Measurements from ENCODE around the gene RGMA.

GRCh38 chr15:93049914-93050578 lies 39.0 kb downstream of the RGMA start:
- TF ChIP-seq TAF1 (IDR thresholded peaks at IDR 0.05; ENCODE audit: borderline replicate concordance, insufficient read depth, low read length) (no peak), POLR2AphosphoS5 (IDR thresholded peaks at IDR 0.05; ENCODE audit: low read depth, low read length) (no peak), REST (IDR thresholded peaks at IDR 0.05; ENCODE audit: insufficient read depth in 1 of 2, low read depth in 2 of 2, low read length in 2 of 2) (no peak), SIN3A (IDR thresholded peaks at IDR 0.05; ENCODE audit: borderline replicate concordance, insufficient read depth, low read length) (no peak), FOXP2 (optimal IDR thresholded peaks at IDR 0.05; ENCODE audit: borderline replicate concordance, extremely low read depth, extremely low read length, insufficient read depth) (no peak)

Measured in PFSK-1 (cell line).